Measurements from ENCODE around the gene GOLIM4. TPM values are rescaled to one million over a fixed set of nuclear protein-coding genes. Genes with fewer than 3 reads are reported as not detected.

Gene GOLIM4
- total RNA-seq, 1 experiment from 2014 or later = 25.3 TPM

DNA sequence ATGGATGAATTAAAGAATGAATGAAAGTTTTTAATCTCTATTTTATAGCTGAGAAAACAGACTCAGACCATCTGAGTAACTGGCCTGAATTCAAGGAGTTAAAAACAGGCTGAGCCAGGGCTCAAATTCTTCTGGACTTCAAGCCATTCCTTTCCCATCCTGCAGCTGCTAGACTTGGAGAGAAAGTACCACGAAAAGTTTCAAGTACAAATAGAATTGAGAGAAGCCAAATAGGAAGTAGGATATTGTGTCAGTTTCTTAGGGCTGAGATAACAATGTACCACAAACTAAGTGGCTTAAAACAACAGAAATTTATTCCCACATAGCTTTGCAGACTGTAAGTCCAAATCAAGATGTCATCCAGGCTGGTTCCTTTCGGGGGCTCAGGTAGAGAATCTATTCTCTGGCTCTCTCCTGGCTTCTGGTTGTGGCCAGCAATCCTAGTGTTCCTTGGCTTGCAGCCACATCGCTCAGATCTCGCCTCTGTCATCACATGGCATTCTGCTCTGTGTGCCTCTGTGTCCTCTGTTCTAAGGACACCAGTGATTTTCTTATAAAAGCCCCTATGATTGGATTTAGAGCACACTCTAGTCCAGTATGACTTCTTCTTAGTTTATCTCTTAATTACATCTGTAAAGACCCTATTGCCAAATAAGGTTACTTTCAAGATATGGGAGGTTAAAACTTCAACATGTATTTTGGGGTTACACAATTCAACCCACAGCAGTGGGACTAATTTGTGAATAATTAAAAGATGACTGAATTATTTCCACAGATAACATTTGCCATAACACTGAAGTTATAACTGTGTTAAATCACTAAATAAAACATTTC lies 25.7 kb upstream of the GOLIM4 start:
- no peak for DNase-seq
- H3K9me3 ChIP-seq (ENCODE audit: low read length) = no peaks in the 10 kb centered on the region
- H3K36me3 ChIP-seq (ENCODE audit: low read depth, low read length) = no peaks in the 10 kb centered on the region
- no peak overlapping the region for H3K4me3 ChIP-seq (ENCODE audit: low read length)
- H2AFZ ChIP-seq (ENCODE audit: low read length) = no peak overlapping the region
- no peaks in the 10 kb centered on the region for H3F3A ChIP-seq (ENCODE audit: low read length, unreplicated experiment)
- BruUV-seq (replicated peaks) = no TSS peak
- no peak overlapping the region for H3K27ac ChIP-seq (ENCODE audit: low read length)
- no peaks in the 10 kb centered on the region for H3K9me2 ChIP-seq (replicated peaks; ENCODE audit: low read length)
- no peaks in the 10 kb centered on the region for H3K79me2 ChIP-seq (ENCODE audit: low read length)
- no peaks in the 10 kb centered on the region for H3K27me3 ChIP-seq (ENCODE audit: low read length)
- TF ChIP-seq EZH2phosphoT487 (IDR thresholded peaks at IDR 0.05; ENCODE audit: borderline replicate concordance, low read length) = no peak
- no peak for TF ChIP-seq EZH2 (IDR thresholded peaks at IDR 0.05; ENCODE audit: low read length, unreplicated experiment)
- TF ChIP-seq, protein P1, sequence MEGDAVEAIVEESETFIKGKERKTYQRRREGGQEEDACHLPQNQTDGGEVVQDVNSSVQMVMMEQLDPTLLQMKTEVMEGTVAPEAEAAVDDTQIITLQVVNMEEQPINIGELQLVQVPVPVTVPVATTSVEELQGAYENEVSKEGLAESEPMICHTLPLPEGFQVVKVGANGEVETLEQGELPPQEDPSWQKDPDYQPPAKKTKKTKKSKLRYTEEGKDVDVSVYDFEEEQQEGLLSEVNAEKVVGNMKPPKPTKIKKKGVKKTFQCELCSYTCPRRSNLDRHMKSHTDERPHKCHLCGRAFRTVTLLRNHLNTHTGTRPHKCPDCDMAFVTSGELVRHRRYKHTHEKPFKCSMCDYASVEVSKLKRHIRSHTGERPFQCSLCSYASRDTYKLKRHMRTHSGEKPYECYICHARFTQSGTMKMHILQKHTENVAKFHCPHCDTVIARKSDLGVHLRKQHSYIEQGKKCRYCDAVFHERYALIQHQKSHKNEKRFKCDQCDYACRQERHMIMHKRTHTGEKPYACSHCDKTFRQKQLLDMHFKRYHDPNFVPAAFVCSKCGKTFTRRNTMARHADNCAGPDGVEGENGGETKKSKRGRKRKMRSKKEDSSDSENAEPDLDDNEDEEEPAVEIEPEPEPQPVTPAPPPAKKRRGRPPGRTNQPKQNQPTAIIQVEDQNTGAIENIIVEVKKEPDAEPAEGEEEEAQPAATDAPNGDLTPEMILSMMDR (conservative IDR thresholded peaks at IDR 0.05; ENCODE audit: low read depth, low read length) = no peak
- POLR2A ChIA-PET (ENCODE audit: unreplicated experiment) = no interaction called here
- H3K9ac ChIP-seq (ENCODE audit: low read length) = no peak overlapping the region
- H3K4me2 ChIP-seq (ENCODE audit: low read length) = no peak overlapping the region
- H4K20me1 ChIP-seq (ENCODE audit: low read length) = no peaks in the 10 kb centered on the region
- intact Hi-C loops (cut with micrococcal nuclease) = loop anchor here (2.0 kb wide), 1 partner anchor 75 kb away; no protein-coding TSS in a partner anchor
- H3K4me1 ChIP-seq (ENCODE audit: insufficient read depth, low read length) = peaks cover 18% of the 10 kb centered on the region
- ATAC-seq = no peak
- CTCF ChIA-PET = no interaction called here

- ATAC-seq = peak; percentile 95
- no TSS peak for BruUV-seq (replicated peaks)
These were observed 22.2 kb upstream of the GOLIM4 start for GRCh38 chr3:168117853-168118313.

More at GRCh38 chr3:168117853-168118313, 22.2 kb upstream of the GOLIM4 start:
- Histone ChIP-seq H3K36me3 (ENCODE audit: low read depth, low read length) (no peaks in the 10 kb centered on the region), H3K4me1 (ENCODE audit: insufficient read depth, low read length) (peaks cover 9% of the 10 kb centered on the region; the same call in 1 of the 2 replicates), H2AFZ (ENCODE audit: low read length) (peak overlapping the region; percentile 21; the same call in 1 of the 2 replicates), H3K9me2 (replicated peaks; ENCODE audit: low read length) (no peaks in the 10 kb centered on the region), H3K4me2 (ENCODE audit: low read length) (no peak overlapping the region), H3K4me3 (ENCODE audit: low read length) (no peak overlapping the region), H3K27ac (ENCODE audit: low read length) (no peak overlapping the region), H3K9me3 (ENCODE audit: low read length) (no peaks in the 10 kb centered on the region), H3K9ac (ENCODE audit: low read length) (no peak overlapping the region), H3K27me3 (ENCODE audit: low read length) (no peaks in the 10 kb centered on the region), H3F3A (ENCODE audit: low read length, unreplicated experiment) (no peaks in the 10 kb centered on the region), H3K79me2 (ENCODE audit: low read length) (no peaks in the 10 kb centered on the region), H4K20me1 (ENCODE audit: low read length) (no peaks in the 10 kb centered on the region)
- ChIA-PET POLR2A (ENCODE audit: unreplicated experiment) (no interaction called here), CTCF (no interaction called here)
- TF ChIP-seq EZH2 (IDR thresholded peaks at IDR 0.05; ENCODE audit: low read length, unreplicated experiment) = no peak
- TF ChIP-seq EZH2phosphoT487 (IDR thresholded peaks at IDR 0.05; ENCODE audit: borderline replicate concordance, low read length) = no peak
- TF ChIP-seq, protein P1 (conservative IDR thresholded peaks at IDR 0.05; ENCODE audit: low read depth, low read length) = no peak
- peak; percentile 56 for DNase-seq
- intact Hi-C loops (cut with micrococcal nuclease) = no loop called here
